ENCODE results near the gene MC1R. TPM values are rescaled to one million over a fixed set of nuclear protein-coding genes. Genes with fewer than 3 reads are reported as not detected.

MC1R gene
- total RNA-seq, 1 donor from 2014 or later: 4.0 TPM

Other genes starting within 250 kb of the MC1R start
- 32.9 TPM for gene CDK10, start 232.2 kb upstream of the MC1R start, total RNA-seq
- 4.4 TPM for gene SPATA2L, start 217.2 kb upstream of the MC1R start, total RNA-seq
- 19.7 TPM for gene VPS9D1, start 198.0 kb upstream of the MC1R start, total RNA-seq
- 17.5 TPM for gene ZNF276, start 197.3 kb upstream of the MC1R start, total RNA-seq
- gene FANCA, start 102.2 kb upstream of the MC1R start, total RNA-seq: 1.0 TPM
- 0.92 TPM for gene SPIRE2, start 90.4 kb upstream of the MC1R start, total RNA-seq
- 106 TPM for gene TCF25, start 45.3 kb upstream of the MC1R start, total RNA-seq
- 6.8 TPM for gene TUBB3, start 4.5 kb downstream of the MC1R start, total RNA-seq
- 42.8 TPM for gene DEF8, start 29.9 kb downstream of the MC1R start, total RNA-seq
- 3.0 TPM for gene DBNDD1, start 100.6 kb downstream of the MC1R start, total RNA-seq
- gene PRDM7, start 158.5 kb downstream of the MC1R start, total RNA-seq: not detected